ENCODE results near the gene MPG. TPM values are rescaled to one million over a fixed set of nuclear protein-coding genes. Genes with fewer than 3 reads are reported as not detected.

Gene MPG
- polyA plus RNA-seq, 2 of the 4 experiments (the other 2 are of a cell fraction), result 25.5 to 54.3 TPM

- no peak overlapping the region for H3K4me3 ChIP-seq
- 91% methylated on average over 34 of the region's 34 CpGs for WGBS (ENCODE audit: missing lambda C conversion rate)
- FAIRE-seq (no peak), DNase-seq (ENCODE audit: low read depth in 1 of 2, low spot score in 1 of 2) (no peak), ATAC-seq (no peak)
- POLR2A ChIA-PET, result interaction anchor here (1.0 kb wide), 1 partner anchor 34 kb away, joined by 4 read pairs; no protein-coding TSS in a partner anchor
- H3K9me3 ChIP-seq, result no peaks in the 10 kb centered on the region
- CTCF ChIA-PET, result interaction anchor here (0.8 to 25.2 kb wide), 8 partner anchors 10 to 339 kb away, joined by 3 to 718 read pairs (median 39); partner anchors contain the start of genes DECR2, HBQ1, MPG and POLR3K
- no peak overlapping the region for H3K27ac ChIP-seq
- no peaks in the 10 kb centered on the region; the same call in 2 of the 3 replicates for H3K4me1 ChIP-seq
- TF ChIP-seq CBX8 (IDR thresholded peaks at IDR 0.05) (no peak), POLR2A (IDR thresholded peaks at IDR 0.05; ENCODE audit: low read length) (no peak), HDAC2 (IDR thresholded peaks at IDR 0.05) (no peak), POLR2AphosphoS2 (conservative IDR thresholded peaks at IDR 0.05; ENCODE audit: low read length) (no peak), HOXB5 (CRISPR knock-in tag; IDR thresholded peaks at IDR 0.05) (no peak), FOSB (CRISPR knock-in tag; IDR thresholded peaks at IDR 0.05) (no peak), FOXS1 (CRISPR knock-in tag; IDR thresholded peaks at IDR 0.05) (no peak), ZSCAN20 (CRISPR knock-in tag; IDR thresholded peaks at IDR 0.05) (no peak)
- no peak overlapping the region for H3K4me2 ChIP-seq
These were observed 15.6 kb upstream of the MPG start for GRCh38 chr16:62283-62967.

GRCh38 chr16:62968-63391, 15.0 kb upstream of the MPG start:
- ChIA-PET POLR2A (interaction anchor here (1.0 kb wide), 1 partner anchor 34 kb away, joined by 4 read pairs; no protein-coding TSS in a partner anchor), CTCF (interaction anchor here (0.6 to 25.2 kb wide), 9 partner anchors 10 to 339 kb away, joined by 3 to 718 read pairs (median 6); partner anchors contain the start of genes DECR2, HBQ1, MPG and POLR3K)
- H3K4me2 ChIP-seq, result no peak overlapping the region
- FAIRE-seq (no peak), ATAC-seq (no peak), DNase-seq (ENCODE audit: low read depth in 1 of 2, low spot score in 1 of 2) (no peak)
- no peaks in the 10 kb centered on the region for H3K9me3 ChIP-seq
- no peak overlapping the region for H3K4me3 ChIP-seq
- no peaks in the 10 kb centered on the region; the same call in 2 of the 3 replicates for H3K4me1 ChIP-seq
- no peak for TF ChIP-seq HES2 (IDR thresholded peaks at IDR 0.05)
- TF ChIP-seq RFX5 (IDR thresholded peaks at IDR 0.05), result no peak
- H3K27ac ChIP-seq, result no peak overlapping the region
- 93% methylated on average over 20 of the region's 21 CpGs for WGBS (ENCODE audit: missing lambda C conversion rate)

GRCh38 chr16:63466-63865, 14.6 kb upstream of the MPG start:
- no peak for DNase-seq (ENCODE audit: low read depth in 1 of 2, low spot score in 1 of 2)
- no peak for ATAC-seq
- ChIA-PET CTCF (interaction anchor here (0.6 to 25.2 kb wide), 6 partner anchors 21 to 298 kb away, joined by 3 to 718 read pairs (median 76); partner anchors contain the start of genes HBQ1, MPG and RHBDF1), POLR2A (interaction anchor here (1.0 kb wide), 1 partner anchor 33 kb away, joined by 4 read pairs; no protein-coding TSS in a partner anchor)
- H3K4me1 ChIP-seq, result no peaks in the 10 kb centered on the region; the same call in 2 of the 3 replicates
- H3K9me3 ChIP-seq, result no peaks in the 10 kb centered on the region
- no CpG with 5 or more reads among the region's 16 CpGs for WGBS (ENCODE audit: missing lambda C conversion rate)
- no peak overlapping the region for H3K4me3 ChIP-seq
- H3K27ac ChIP-seq, result no peak overlapping the region
- H3K4me2 ChIP-seq, result no peak overlapping the region
- FAIRE-seq, result no peak
- TF ChIP-seq HOXB13 (CRISPR knock-in tag; IDR thresholded peaks at IDR 0.05; ENCODE audit: low read depth) (no peak), E2F6 (IDR thresholded peaks at IDR 0.05; ENCODE audit: borderline replicate concordance, low read depth) (no peak), KDM5A (IDR thresholded peaks at IDR 0.05) (no peak), USF2 (IDR thresholded peaks at IDR 0.05) (no peak), FOSL2 (IDR thresholded peaks at IDR 0.05) (no peak), FOSL2 (CRISPR knock-in tag; IDR thresholded peaks at IDR 0.05) (no peak), BCL3 (IDR thresholded peaks at IDR 0.05) (no peak), HES2 (IDR thresholded peaks at IDR 0.05) (no peak), MYC (IDR thresholded peaks at IDR 0.05; ENCODE audit: borderline replicate concordance, low read length) (no peak), EP300 (IDR thresholded peaks at IDR 0.05) (no peak), GATA3 (IDR thresholded peaks at IDR 0.05; ENCODE audit: borderline replicate concordance) (no peak), MAFK (IDR thresholded peaks at IDR 0.05; ENCODE audit: partially characterized antibody) (no peak), FOXS1 (CRISPR knock-in tag; IDR thresholded peaks at IDR 0.05) (no peak), RAD21 (conservative IDR thresholded peaks at IDR 0.05 in 1 of 2, IDR thresholded peaks at IDR 0.05 in 1 of 2) (no peak)
